Mesothelial cell of epicardium (in vitro differentiated cells): ENCODE measurements around the gene PYGO2. TPM values are rescaled to one million over a fixed set of nuclear protein-coding genes. Genes with fewer than 3 reads are reported as not detected.
A peak's percentile ranks its signal among the peaks of the same experiment; 100 is the strongest.

Experiments
- DNase-seq, 2 experiments: peaks; one replicate each; pipeline ENCODE4 v3.0.0; 2021; ENCODE audit warnings: low spot score in 2 of 2; ENCODE audit not compliant: unreplicated experiment in 2 of 2
- H3K27ac Mint-ChIP-seq: 2 replicates; pipeline ENCODE4 v1.8.0; 2021; ENCODE audit warnings: mixed read lengths
- H3K27me3 Mint-ChIP-seq: 2 replicates; pipeline ENCODE4 v1.8.0; 2021; ENCODE audit warnings: low read depth, mixed read lengths
- H3K36me3 Mint-ChIP-seq: 2 replicates; pipeline ENCODE4 v1.8.0; 2021; ENCODE audit warnings: mixed read lengths
- H3K4me1 Mint-ChIP-seq: 2 replicates; pipeline ENCODE4 v1.8.0; 2021; ENCODE audit warnings: mixed read lengths
- H3K4me3 Mint-ChIP-seq: 2 replicates; pipeline ENCODE4 v1.8.0; 2021; ENCODE audit warnings: mild to moderate bottlenecking, moderate library complexity, mixed read lengths
- H3K9me3 Mint-ChIP-seq: 2 replicates; pipeline ENCODE4 v1.8.0; 2021; ENCODE audit warnings: mixed read lengths
- total RNA-seq: library from RNA; stranded (reverse); gene quantifications from 3 replicates; pipeline ENCODE4 v1.2.1, GENCODE V29; 2021
- TF ChIP-seq, protein P1 (sequence below): fragments of 200-600 bp; sonication (generic); IDR thresholded peaks from one replicate; pipeline ENCODE4 v1.5.0; 2021; ENCODE audit warnings: antibody characterized with exemption; ENCODE audit not compliant: unreplicated experiment

Gene PYGO2, protein sequence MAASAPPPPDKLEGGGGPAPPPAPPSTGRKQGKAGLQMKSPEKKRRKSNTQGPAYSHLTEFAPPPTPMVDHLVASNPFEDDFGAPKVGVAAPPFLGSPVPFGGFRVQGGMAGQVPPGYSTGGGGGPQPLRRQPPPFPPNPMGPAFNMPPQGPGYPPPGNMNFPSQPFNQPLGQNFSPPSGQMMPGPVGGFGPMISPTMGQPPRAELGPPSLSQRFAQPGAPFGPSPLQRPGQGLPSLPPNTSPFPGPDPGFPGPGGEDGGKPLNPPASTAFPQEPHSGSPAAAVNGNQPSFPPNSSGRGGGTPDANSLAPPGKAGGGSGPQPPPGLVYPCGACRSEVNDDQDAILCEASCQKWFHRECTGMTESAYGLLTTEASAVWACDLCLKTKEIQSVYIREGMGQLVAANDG
- total RNA-seq: 43.8 to 47.3 TPM (median 44.6 TPM) in 3 replicates

- Mint-ChIP-seq H3K4me1 (peaks cover 41% of the 10 kb centered on the region), H3K27me3 (no peaks in the 10 kb centered on the region), H3K36me3 (peaks cover 8% of the 10 kb centered on the region), H3K4me3 (peak within 1 kb of the TSS; percentile 85), H3K9me3 (no peaks in the 10 kb centered on the region), H3K27ac (peak within 1 kb of the TSS; percentile 96)
- peak; percentile 62 to 80 for DNase-seq
- TF ChIP-seq, protein P1, sequence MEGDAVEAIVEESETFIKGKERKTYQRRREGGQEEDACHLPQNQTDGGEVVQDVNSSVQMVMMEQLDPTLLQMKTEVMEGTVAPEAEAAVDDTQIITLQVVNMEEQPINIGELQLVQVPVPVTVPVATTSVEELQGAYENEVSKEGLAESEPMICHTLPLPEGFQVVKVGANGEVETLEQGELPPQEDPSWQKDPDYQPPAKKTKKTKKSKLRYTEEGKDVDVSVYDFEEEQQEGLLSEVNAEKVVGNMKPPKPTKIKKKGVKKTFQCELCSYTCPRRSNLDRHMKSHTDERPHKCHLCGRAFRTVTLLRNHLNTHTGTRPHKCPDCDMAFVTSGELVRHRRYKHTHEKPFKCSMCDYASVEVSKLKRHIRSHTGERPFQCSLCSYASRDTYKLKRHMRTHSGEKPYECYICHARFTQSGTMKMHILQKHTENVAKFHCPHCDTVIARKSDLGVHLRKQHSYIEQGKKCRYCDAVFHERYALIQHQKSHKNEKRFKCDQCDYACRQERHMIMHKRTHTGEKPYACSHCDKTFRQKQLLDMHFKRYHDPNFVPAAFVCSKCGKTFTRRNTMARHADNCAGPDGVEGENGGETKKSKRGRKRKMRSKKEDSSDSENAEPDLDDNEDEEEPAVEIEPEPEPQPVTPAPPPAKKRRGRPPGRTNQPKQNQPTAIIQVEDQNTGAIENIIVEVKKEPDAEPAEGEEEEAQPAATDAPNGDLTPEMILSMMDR: peak; percentile 51
Observed at GRCh38 chr1:154961207-154962155, at the start of gene PYGO2. Gene PYGO2, minus strand, starts transcription at chr1:154961782. Its CDS starts 206 bp downstream, at chr1:154961576.

DNA sequence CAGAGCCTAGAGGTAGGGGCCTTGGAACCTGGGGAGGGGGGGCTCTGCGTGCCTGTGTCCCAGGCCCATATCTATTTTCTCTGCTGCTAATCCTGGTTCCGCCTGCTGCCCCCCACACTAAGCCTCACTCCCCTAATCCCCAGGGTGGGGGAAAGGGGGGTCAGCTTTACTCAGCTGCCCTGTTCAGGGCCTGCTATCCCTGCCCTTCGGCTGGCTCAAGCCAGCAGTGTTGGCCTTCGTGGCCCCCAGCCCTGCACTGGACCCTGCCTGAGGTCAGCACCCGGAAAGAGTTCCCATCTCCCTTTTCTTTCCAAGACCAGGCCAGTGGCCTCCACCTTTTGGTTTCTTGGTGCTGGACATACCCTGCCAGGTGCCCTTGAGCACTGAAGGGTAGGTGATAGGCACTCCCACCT is 49.4 kb upstream of the PYGO2 start:
- Mint-ChIP-seq H3K27ac (no peak overlapping the region), H3K4me1 (peaks cover 16% of the 10 kb centered on the region), H3K9me3 (no peaks in the 10 kb centered on the region), H3K27me3 (no peaks in the 10 kb centered on the region), H3K4me3 (no peak overlapping the region), H3K36me3 (no peaks in the 10 kb centered on the region)
- DNase-seq: no peak
- TF ChIP-seq, protein P1: no peak

GRCh38 chr1:155010211-155010918 is 48.8 kb upstream of the PYGO2 start:
- Mint-ChIP-seq H3K4me1 (peaks cover 16% of the 10 kb centered on the region), H3K36me3 (no peaks in the 10 kb centered on the region), H3K27me3 (no peaks in the 10 kb centered on the region), H3K4me3 (no peak overlapping the region), H3K9me3 (no peaks in the 10 kb centered on the region), H3K27ac (no peak overlapping the region)
- TF ChIP-seq, protein P1: no peak
- DNase-seq: no peak

GRCh38 chr1:155009742-155010141 is 48.2 kb upstream of the PYGO2 start:
- H3K4me3 Mint-ChIP-seq: no peak overlapping the region

More at GRCh38 chr1:155009742-155010141, 48.2 kb upstream of the PYGO2 start:
- TF ChIP-seq, protein P1: no peak
- no peak for DNase-seq
- Mint-ChIP-seq H3K27me3 (no peaks in the 10 kb centered on the region), H3K4me1 (peaks cover 16% of the 10 kb centered on the region), H3K27ac (peak overlapping the region; percentile 39), H3K9me3 (no peaks in the 10 kb centered on the region), H3K36me3 (no peaks in the 10 kb centered on the region)
